K562 (cell line): ENCODE data around the gene VPS13D. TPM values are rescaled to one million over a fixed set of nuclear protein-coding genes. Genes with fewer than 3 reads are reported as not detected.

Experiments used
- ARID2 ChIP-seq: fragments of 450-650 bp; IDR thresholded peaks from 2 replicates; pipeline ENCODE4 v1.6.1; 2017; ENCODE audit warnings: antibody characterized with exemption, mild to moderate bottlenecking
- BCOR ChIP-seq: fragments of 450-650 bp; IDR thresholded peaks from 2 replicates; pipeline ENCODE4 v1.6.1; 2016
- CEBPG ChIP-seq, 3 experiments: fragments of 200-800 bp in 1 of 3; sonication (Bioruptor generic) in 1 of 3; sonication (generic) in 1 of 3; formaldehyde crosslinking in 1 of 3; IDR thresholded peaks in 2 of 3; conservative IDR thresholded peaks in 1 of 3; 2 replicates each; pipeline versions ENCODE4 v1.6.1 to v1.8.0; 2016 to 2022; ENCODE audit warnings: missing compliant biosample characterization in 2 of 3, missing genetic modification characterization in 2 of 3, mild to moderate bottlenecking in 1 of 3, missing genetic modification reagents in 1 of 3
- DDX20 ChIP-seq: fragments of 450-650 bp; IDR thresholded peaks from 2 replicates; pipeline ENCODE4 v1.6.1; 2016; ENCODE audit warnings: missing genetic modification characterization, low read depth, mild to moderate bottlenecking, missing compliant biosample characterization, moderate library complexity
- EP300 ChIP-seq: IDR thresholded peaks from 2 replicates; pipeline ENCODE4 v1.6.1; 2012; ENCODE audit warnings: low read length, improper control_type of control experiment
- ESRRA ChIP-seq: fragments of 450-650 bp; IDR thresholded peaks from 2 replicates; pipeline ENCODE4 v1.6.1; 2014; ENCODE audit warnings: low read depth, mild to moderate bottlenecking, moderate library complexity, borderline replicate concordance
- GATA2 ChIP-seq: sonication (generic); formaldehyde crosslinking; IDR thresholded peaks from 2 replicates; pipeline ENCODE4 v1.4.0; 2020; ENCODE audit warnings: mild to moderate bottlenecking, missing genetic modification reagents
- HBP1 ChIP-seq: fragments of 450-650 bp; formaldehyde crosslinking; IDR thresholded peaks from 2 replicates; pipeline ENCODE4 v1.4.0; 2022; ENCODE audit warnings: missing genetic modification characterization
- JUND ChIP-seq, 2 experiments: IDR thresholded peaks; 2 replicates in 1 of 2; 3 replicates in 1 of 2; pipeline ENCODE4 v1.6.1; 2011; ENCODE audit warnings: borderline replicate concordance in 2 of 2, low read depth in 2 of 2, low read length in 2 of 2, improper control_type of control experiment in 1 of 2, missing biosample characterization in 1 of 2, missing genetic modification characterization in 1 of 2, missing genetic modification reagents in 1 of 2
- NFYB ChIP-seq: IDR thresholded peaks from 2 replicates; pipeline ENCODE4 v1.6.1; 2011; ENCODE audit warnings: mild to moderate bottlenecking, moderate library complexity; ENCODE audit not compliant: insufficient read length; ENCODE audit errors: extremely low read depth
- NUFIP1 ChIP-seq: fragments of 450-650 bp; IDR thresholded peaks from 2 replicates; pipeline ENCODE4 v1.6.1; 2018; ENCODE audit not compliant: partially characterized antibody
- RFX1 ChIP-seq: fragments of 450-650 bp; IDR thresholded peaks from 2 replicates; pipeline ENCODE4 v1.6.1; 2016; ENCODE audit warnings: mild to moderate bottlenecking, moderate library complexity
- RFX5 ChIP-seq: IDR thresholded peaks from 2 replicates; pipeline ENCODE4 v1.6.1; 2011; ENCODE audit warnings: low read depth, mild to moderate bottlenecking, improper control_type of control experiment, low read length
- RFX7 ChIP-seq: fragments of 250-450 bp; sonication (Bioruptor Pico); IDR thresholded peaks from 2 replicates; pipeline ENCODE4 v1.5.1; 2021; ENCODE audit warnings: mild to moderate bottlenecking
- RNF2 ChIP-seq: sonication (generic); IDR thresholded peaks from 2 replicates; pipeline ENCODE4 v1.6.1; 2016
- TAF1 ChIP-seq: IDR thresholded peaks from 2 replicates; pipeline ENCODE4 v1.6.1; 2011; ENCODE audit warnings: mild to moderate bottlenecking, low read length, moderate library complexity; ENCODE audit not compliant: insufficient read depth, control insufficient read depth, severe bottlenecking; ENCODE audit errors: extremely low read depth
- TSC22D4 ChIP-seq: fragments of 450-650 bp; IDR thresholded peaks from 2 replicates; pipeline ENCODE4 v1.6.1; 2016; ENCODE audit warnings: missing genetic modification characterization, missing biosample characterization, control low read depth
- ZNF197 ChIP-seq: fragments of 200-800 bp; sonication (Bioruptor generic); IDR thresholded peaks from 2 replicates; pipeline ENCODE4 v1.6.1; 2016; ENCODE audit warnings: low read depth, missing genetic modification characterization, missing compliant biosample characterization
- ZNF24 ChIP-seq: fragments of 450-650 bp; IDR thresholded peaks from 2 replicates; pipeline ENCODE4 v1.6.1; 2016
- ZNF3 ChIP-seq: fragments of 250-450 bp; sonication (Bioruptor Pico); IDR thresholded peaks from 2 replicates; pipeline ENCODE4 v1.5.0; 2021; ENCODE audit warnings: mild to moderate bottlenecking, moderate library complexity
- polyA plus RNA-seq, 8 experiments: library from polyadenylated mRNA; depleted of rRNA in 4 of 8; stranded (reverse) in 5 of 8; unstranded in 3 of 8; fragments of >200 nt; fragmentation: Nextera tagmentation in 2 of 8; fragmentation: Illumina TruSeq in 1 of 8; extraction: Ambion mirVana in 2 of 8; extraction: Trizol in 1 of 8; gene quantifications; 2 replicates each; pipeline versions ENCODE4 v1.2.1 to v1.2.3, GENCODE V29; 2011 to 2014; ENCODE audit warnings: inconsistent platforms in 1 of 8, missing spikeins in 1 of 8
- total RNA-seq, 7 experiments: library from RNA; depleted of rRNA in 6 of 7; stranded (reverse); fragments of >200 nt in 6 of 7; fragmentation: Illumina TruSeq in 2 of 7; extraction: Trizol in 2 of 7; gene quantifications; 2 replicates each; pipeline versions ENCODE4 v1.2.1 to v1.2.3, GENCODE V29; 2011 to 2021; ENCODE audit warnings: low replicate concordance in 1 of 7
- TF ChIP-seq, protein P1 (sequence below), 2 experiments: fragments of 450-650 bp in 1 of 2; IDR thresholded peaks; 2 replicates each; pipeline ENCODE4 v1.6.1; 2011 to 2017; ENCODE audit warnings: low read depth in 2 of 2, antibody characterized with exemption in 1 of 2, borderline replicate concordance in 1 of 2, low read length in 1 of 2, mild to moderate bottlenecking in 1 of 2, mixed read lengths in 1 of 2; ENCODE audit not compliant: control insufficient read depth in 1 of 2
- TF ChIP-seq, protein P2 (sequence below): IDR thresholded peaks from 3 replicates; pipeline ENCODE4 v1.6.1; 2011; ENCODE audit warnings: borderline replicate concordance, mild to moderate bottlenecking, moderate library complexity; ENCODE audit not compliant: insufficient read length; ENCODE audit errors: extremely low read depth

VPS13D gene
- total and polyA plus RNA-seq, 9 of the 15 experiments (the other 6 are each of a cell fraction or from before 2014, with no cell fraction given): 6.1 to 51.5 (median 38.5) TPM

GRCh38 chr1:12553963-12554362 is 324.1 kb downstream of the VPS13D start (continued):
- TF ChIP-seq JUND (IDR thresholded peaks at IDR 0.05; ENCODE audit: borderline replicate concordance, low read depth, low read length) (no peak), JUND (tag; IDR thresholded peaks at IDR 0.05; ENCODE audit: borderline replicate concordance, low read depth, low read length) (no peak), ESRRA (no peak), EP300 (no peak), ZNF24 (no peak), RFX7 (CRISPR knock-in tag) (no peak), DDX20 (no peak), RFX1 (no peak), ARID2 (no peak), BCOR (no peak), ZNF197 (CRISPR knock-in tag) (no peak), NUFIP1 (no peak), TSC22D4 (tag) (no peak), HBP1 (no peak), CEBPG (CRISPR knock-in tag; IDR thresholded peaks at IDR 0.05) (0 out of 2 replicates have a peak, but pooled peaks have one; percentile 19), CEBPG (tag; conservative IDR thresholded peaks at IDR 0.05 in 1 of 2, IDR thresholded peaks at IDR 0.05 in 1 of 2) (no peak), TAF1 (no peak), RNF2 (no peak), GATA2 (CRISPR knock-in tag) (no peak), NFYB (peak; percentile 84), ZNF3 (CRISPR knock-in tag) (no peak), RFX5 (no peak)
- TF ChIP-seq, protein P1, sequence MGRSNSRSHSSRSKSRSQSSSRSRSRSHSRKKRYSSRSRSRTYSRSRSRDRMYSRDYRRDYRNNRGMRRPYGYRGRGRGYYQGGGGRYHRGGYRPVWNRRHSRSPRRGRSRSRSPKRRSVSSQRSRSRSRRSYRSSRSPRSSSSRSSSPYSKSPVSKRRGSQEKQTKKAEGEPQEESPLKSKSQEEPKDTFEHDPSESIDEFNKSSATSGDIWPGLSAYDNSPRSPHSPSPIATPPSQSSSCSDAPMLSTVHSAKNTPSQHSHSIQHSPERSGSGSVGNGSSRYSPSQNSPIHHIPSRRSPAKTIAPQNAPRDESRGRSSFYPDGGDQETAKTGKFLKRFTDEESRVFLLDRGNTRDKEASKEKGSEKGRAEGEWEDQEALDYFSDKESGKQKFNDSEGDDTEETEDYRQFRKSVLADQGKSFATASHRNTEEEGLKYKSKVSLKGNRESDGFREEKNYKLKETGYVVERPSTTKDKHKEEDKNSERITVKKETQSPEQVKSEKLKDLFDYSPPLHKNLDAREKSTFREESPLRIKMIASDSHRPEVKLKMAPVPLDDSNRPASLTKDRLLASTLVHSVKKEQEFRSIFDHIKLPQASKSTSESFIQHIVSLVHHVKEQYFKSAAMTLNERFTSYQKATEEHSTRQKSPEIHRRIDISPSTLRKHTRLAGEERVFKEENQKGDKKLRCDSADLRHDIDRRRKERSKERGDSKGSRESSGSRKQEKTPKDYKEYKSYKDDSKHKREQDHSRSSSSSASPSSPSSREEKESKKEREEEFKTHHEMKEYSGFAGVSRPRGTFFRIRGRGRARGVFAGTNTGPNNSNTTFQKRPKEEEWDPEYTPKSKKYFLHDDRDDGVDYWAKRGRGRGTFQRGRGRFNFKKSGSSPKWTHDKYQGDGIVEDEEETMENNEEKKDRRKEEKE (IDR thresholded peaks at IDR 0.05; ENCODE audit: borderline replicate concordance in 1 of 2, control insufficient read depth in 1 of 2, low read depth in 2 of 2, low read length in 1 of 2): no peak
- TF ChIP-seq, protein P2, sequence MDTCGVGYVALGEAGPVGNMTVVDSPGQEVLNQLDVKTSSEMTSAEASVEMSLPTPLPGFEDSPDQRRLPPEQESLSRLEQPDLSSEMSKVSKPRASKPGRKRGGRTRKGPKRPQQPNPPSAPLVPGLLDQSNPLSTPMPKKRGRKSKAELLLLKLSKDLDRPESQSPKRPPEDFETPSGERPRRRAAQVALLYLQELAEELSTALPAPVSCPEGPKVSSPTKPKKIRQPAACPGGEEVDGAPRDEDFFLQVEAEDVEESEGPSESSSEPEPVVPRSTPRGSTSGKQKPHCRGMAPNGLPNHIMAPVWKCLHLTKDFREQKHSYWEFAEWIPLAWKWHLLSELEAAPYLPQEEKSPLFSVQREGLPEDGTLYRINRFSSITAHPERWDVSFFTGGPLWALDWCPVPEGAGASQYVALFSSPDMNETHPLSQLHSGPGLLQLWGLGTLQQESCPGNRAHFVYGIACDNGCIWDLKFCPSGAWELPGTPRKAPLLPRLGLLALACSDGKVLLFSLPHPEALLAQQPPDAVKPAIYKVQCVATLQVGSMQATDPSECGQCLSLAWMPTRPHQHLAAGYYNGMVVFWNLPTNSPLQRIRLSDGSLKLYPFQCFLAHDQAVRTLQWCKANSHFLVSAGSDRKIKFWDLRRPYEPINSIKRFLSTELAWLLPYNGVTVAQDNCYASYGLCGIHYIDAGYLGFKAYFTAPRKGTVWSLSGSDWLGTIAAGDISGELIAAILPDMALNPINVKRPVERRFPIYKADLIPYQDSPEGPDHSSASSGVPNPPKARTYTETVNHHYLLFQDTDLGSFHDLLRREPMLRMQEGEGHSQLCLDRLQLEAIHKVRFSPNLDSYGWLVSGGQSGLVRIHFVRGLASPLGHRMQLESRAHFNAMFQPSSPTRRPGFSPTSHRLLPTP: no peak
